ENCODE results near the gene CDK14.

CDK14 gene

GRCh38 chr7:90844421-90844820 lies 248.3 kb downstream of the CDK14 start:
- no peak for TF ChIP-seq CTCF (IDR thresholded peaks at IDR 0.05; ENCODE audit: low read depth, low read length)
- no peak for DNase-seq (ENCODE audit: extremely low read depth, low read depth)

GRCh38 chr7:90846192-90846591 lies 250.1 kb downstream of the CDK14 start:
- DNase-seq (ENCODE audit: extremely low read depth, low read depth) = no peak
- TF ChIP-seq CTCF (IDR thresholded peaks at IDR 0.05; ENCODE audit: low read depth, low read length) = no peak

- TF ChIP-seq CTCF (IDR thresholded peaks at IDR 0.05; ENCODE audit: low read depth, low read length) = no peak
- no peak for DNase-seq (ENCODE audit: extremely low read depth, low read depth)
Observed at GRCh38 chr7:90850066-90850465, 253.9 kb downstream of the CDK14 start.

GRCh38 chr7:90850471-90850870 lies 254.3 kb downstream of the CDK14 start:
- DNase-seq (ENCODE audit: extremely low read depth, low read depth) = no peak
- TF ChIP-seq CTCF (IDR thresholded peaks at IDR 0.05; ENCODE audit: low read depth, low read length) = no peak

- no peak for TF ChIP-seq CTCF (IDR thresholded peaks at IDR 0.05; ENCODE audit: low read depth, low read length)
- no peak for DNase-seq (ENCODE audit: extremely low read depth, low read depth)
Observed at GRCh38 chr7:90853205-90853604, 257.1 kb downstream of the CDK14 start.

GRCh38 chr7:90856351-90857070 lies 260.4 kb downstream of the CDK14 start:
- no peak for DNase-seq (ENCODE audit: extremely low read depth, low read depth)
- no peak for TF ChIP-seq CTCF (IDR thresholded peaks at IDR 0.05; ENCODE audit: low read depth, low read length)

- DNase-seq (ENCODE audit: extremely low read depth, low read depth) = no peak
- TF ChIP-seq CTCF (IDR thresholded peaks at IDR 0.05; ENCODE audit: low read depth, low read length) = no peak
Observed at GRCh38 chr7:90857603-90858002, 261.5 kb downstream of the CDK14 start.

All from AG09319 (cell line).